ENCODE results near the gene ITGB5. TPM values are rescaled to one million over a fixed set of nuclear protein-coding genes. Genes with fewer than 3 reads are reported as not detected.

Gene ITGB5
- polyA plus RNA-seq, 2 of the 4 experiments (the other 2 are of a cell fraction) = 201 to 260 TPM

GRCh38 chr3:124833710-124834332 is 53.3 kb downstream of the ITGB5 start:
- ChIA-PET POLR2A (interaction anchor here (1.4 kb wide), 1 partner anchor 53 kb away, joined by 6 read pairs; the partner anchor contains the start of gene ITGB5), CTCF (interaction anchor here (1.1 to 1.5 kb wide), 3 partner anchors 11 to 72 kb away, joined by 4 to 6 read pairs (median 6); no protein-coding TSS in a partner anchor)
- Histone ChIP-seq H3K27ac (peak overlapping the region; percentile 93 to 94), H3K4me1 (peaks cover 83% of the 10 kb centered on the region), H3K9me3 (peaks cover 6% of the 10 kb centered on the region; the same call in 1 of the 3 replicates), H3K4me2 (peak overlapping the region; percentile 67), H3K4me3 (peak overlapping the region; percentile 1; the same call in 1 of the 3 replicates)
- peak in 1 of 2 experiments; percentile 81 for DNase-seq (ENCODE audit: low read depth in 1 of 2, low spot score in 1 of 2)
- no peak for ATAC-seq
- 26% methylated on average over 4 of the region's 4 CpGs for WGBS (ENCODE audit: missing lambda C conversion rate)
- no peak for TF ChIP-seq BCL3 (IDR thresholded peaks at IDR 0.05)
- TF ChIP-seq KDM1A (IDR thresholded peaks at IDR 0.05; ENCODE audit: low read depth) = 0 out of 2 replicates have a peak, but pooled peaks have one; percentile 34
- 0 out of 2 replicates have a peak, but pooled peaks have one; percentile 43 for TF ChIP-seq HOXB13 (CRISPR knock-in tag; IDR thresholded peaks at IDR 0.05; ENCODE audit: low read depth)
- no peak for TF ChIP-seq CHD2 (IDR thresholded peaks at IDR 0.05; ENCODE audit: low read length, partially characterized antibody)
- no peak for TF ChIP-seq MAZ (IDR thresholded peaks at IDR 0.05; ENCODE audit: borderline replicate concordance, low read depth, low read length)
- TF ChIP-seq HDAC2 (IDR thresholded peaks at IDR 0.05) = 0 out of 2 replicates have a peak, but pooled peaks have one; percentile 26
- TF ChIP-seq GATA3 (IDR thresholded peaks at IDR 0.05; ENCODE audit: borderline replicate concordance) = peak; percentile 76
- TF ChIP-seq HOXB5 (CRISPR knock-in tag; IDR thresholded peaks at IDR 0.05) = peak; percentile 63; the same call in 1 of the 2 replicates
- TF ChIP-seq EHF (CRISPR knock-in tag; IDR thresholded peaks at IDR 0.05) = 0 out of 2 replicates have a peak, but pooled peaks have one; percentile 55
- no peak for TF ChIP-seq HES2 (IDR thresholded peaks at IDR 0.05)
- TF ChIP-seq SREBF2 (IDR thresholded peaks at IDR 0.05) = no peak
- 0 out of 2 replicates have a peak, but pooled peaks have one; percentile 17 for TF ChIP-seq FOXS1 (CRISPR knock-in tag; IDR thresholded peaks at IDR 0.05)
- TF ChIP-seq FOSB (CRISPR knock-in tag; IDR thresholded peaks at IDR 0.05) = 0 out of 2 replicates have a peak, but pooled peaks have one; percentile 29
- no peak for TF ChIP-seq FOSL2 (IDR thresholded peaks at IDR 0.05)
- TF ChIP-seq FOSL2 (CRISPR knock-in tag; IDR thresholded peaks at IDR 0.05) = 0 out of 2 replicates have a peak, but pooled peaks have one; percentile 13
- FAIRE-seq = no peak

GRCh38 chr3:124832782-124833709 is 54.1 kb downstream of the ITGB5 start:
- ATAC-seq = no peak
- Histone ChIP-seq H3K9me3 (peaks cover 6% of the 10 kb centered on the region; the same call in 1 of the 3 replicates), H3K4me2 (peak overlapping the region; percentile 67), H3K4me1 (peaks cover 81% of the 10 kb centered on the region), H3K4me3 (peak overlapping the region; percentile 1; the same call in 1 of the 3 replicates), H3K27ac (peak overlapping the region; percentile 93 to 94)
- 77% methylated on average over 1 of the region's 1 CpG for WGBS (ENCODE audit: missing lambda C conversion rate)
- no peak for FAIRE-seq
- no peak for DNase-seq (ENCODE audit: low read depth in 1 of 2, low spot score in 1 of 2)
- CTCF ChIA-PET = interaction anchor here (0.7 to 1.5 kb wide), 4 partner anchors 10 to 71 kb away, joined by 3 to 6 read pairs (median 5); no protein-coding TSS in a partner anchor
- POLR2A ChIA-PET = interaction anchor here (1.4 kb wide), 1 partner anchor 54 kb away, joined by 6 read pairs; the partner anchor contains the start of gene ITGB5
- TF ChIP-seq ZFP36 (IDR thresholded peaks at IDR 0.05; ENCODE audit: borderline replicate concordance, partially characterized antibody) (no peak), RFX5 (IDR thresholded peaks at IDR 0.05) (no peak), MAX (IDR thresholded peaks at IDR 0.05) (no peak), SREBF2 (IDR thresholded peaks at IDR 0.05) (no peak), E2F6 (IDR thresholded peaks at IDR 0.05; ENCODE audit: borderline replicate concordance, low read depth) (no peak), KDM5A (IDR thresholded peaks at IDR 0.05) (no peak), ZSCAN20 (CRISPR knock-in tag; IDR thresholded peaks at IDR 0.05) (no peak), NPAS2 (CRISPR knock-in tag; IDR thresholded peaks at IDR 0.05; ENCODE audit: borderline replicate concordance) (no peak), FOXS1 (CRISPR knock-in tag; IDR thresholded peaks at IDR 0.05) (no peak), BCL3 (IDR thresholded peaks at IDR 0.05) (no peak), CHD2 (IDR thresholded peaks at IDR 0.05; ENCODE audit: low read length, partially characterized antibody) (no peak), CEBPB (IDR thresholded peaks at IDR 0.05) (no peak), JUN (IDR thresholded peaks at IDR 0.05) (no peak), EP300 (IDR thresholded peaks at IDR 0.05) (no peak)
